Panc1 (cell line): ENCODE data around the gene CREB3L1. TPM values are rescaled to one million over a fixed set of nuclear protein-coding genes. Genes with fewer than 3 reads are reported as not detected.

Experiments
- ATAC-seq: fragments of 200-7000 bp; cut with Tn5 transposase; 2 replicates; pipeline ENCODE4 v1.9.1; 2020; ENCODE audit warnings: mild to moderate bottlenecking, moderate library complexity
- BruUV-seq: library from RNA; stranded (reverse); fragments of 400-500 nt; replicated peaks from 2 replicates; lab custom pipeline; 2021; lab: Mats Ljungman, UMichigan
- CTCF ChIA-PET: fragments of 300-600 bp; sonication (Branson Sonifier 250); formaldehyde crosslinking; loops from one replicate; lab custom pipeline; 2022; ENCODE audit warnings: antibody characterized with exemption; lab: Charles Lee
- POLR2A ChIA-PET: fragments of 300-600 bp; sonication (Branson Sonifier 250); formaldehyde crosslinking; loops from one replicate; lab custom pipeline; 2022; ENCODE audit warnings: antibody characterized with exemption; lab: Charles Lee
- DNase-seq: peaks from one replicate; pipeline ENCODE4 v3.0.0-alpha.2; 2010; ENCODE audit warnings: low read depth, low spot score
- H3K27ac ChIP-seq: 2 replicates; pipeline ENCODE4 v1.5.1; 2011; ENCODE audit warnings: mild to moderate bottlenecking, low read length, inconsistent platforms
- H3K27me3 ChIP-seq: fragments of 200-500 bp; sonication (Bioruptor generic); 2 replicates; pipeline ENCODE4 v1.6.0; 2014; ENCODE audit warnings: low read length, inconsistent platforms; ENCODE audit not compliant: control insufficient read depth, insufficient read depth
- H3K36me3 ChIP-seq: fragments of 200-500 bp; sonication (Bioruptor generic); 2 replicates; pipeline ENCODE4 v1.5.1; 2014; ENCODE audit warnings: inconsistent platforms, mild to moderate bottlenecking, low read length, moderate library complexity; ENCODE audit not compliant: control insufficient read depth, insufficient read depth
- H3K4me1 ChIP-seq: 2 replicates; pipeline ENCODE4 v1.5.1; 2011; ENCODE audit warnings: inconsistent platforms, mild to moderate bottlenecking, low read length, moderate library complexity; ENCODE audit not compliant: control insufficient read depth, insufficient read depth
- H3K4me3 ChIP-seq, 2 experiments: 2 replicates each; pipeline ENCODE4 v1.5.1; 2011 to 2012; ENCODE audit warnings: low read depth in 2 of 2, low read length in 2 of 2, mild to moderate bottlenecking in 2 of 2, inconsistent platforms in 1 of 2, moderate library complexity in 1 of 2
- H3K9me3 ChIP-seq: fragments of 200-500 bp; sonication (Bioruptor generic); 2 replicates; pipeline ENCODE4 v1.5.1; 2014; ENCODE audit warnings: low read depth, mild to moderate bottlenecking, inconsistent platforms, low read length, moderate library complexity; ENCODE audit not compliant: control insufficient read depth, insufficient read depth
- CTCF ChIP-seq: fragments of 450-650 bp; IDR thresholded peaks from 2 replicates; pipeline ENCODE4 v1.5.1; 2017; ENCODE audit warnings: mild to moderate bottlenecking
- POLR2AphosphoS5 ChIP-seq: IDR thresholded peaks from 2 replicates; pipeline ENCODE4 v1.6.1; 2012; ENCODE audit warnings: mild to moderate bottlenecking, low read depth, low read length, moderate library complexity
- REST ChIP-seq, 2 experiments: IDR thresholded peaks; 2 replicates each; pipeline ENCODE4 v1.6.1; 2011 to 2012; ENCODE audit warnings: low read depth in 2 of 2, control low read depth in 1 of 2, low read length in 1 of 2, mild to moderate bottlenecking in 1 of 2, moderate library complexity in 1 of 2; ENCODE audit not compliant: insufficient read depth in 1 of 2
- SIN3A ChIP-seq: IDR thresholded peaks from 2 replicates; pipeline ENCODE4 v1.6.1; 2012; ENCODE audit warnings: low read depth, mild to moderate bottlenecking, low read length, moderate library complexity, borderline replicate concordance; ENCODE audit not compliant: insufficient read depth
- TCF7L2 ChIP-seq: IDR thresholded peaks from 2 replicates; pipeline ENCODE4 v1.6.1; 2011; ENCODE audit warnings: mild to moderate bottlenecking, low read depth, low read length, inconsistent platforms
- in situ Hi-C: cut with HindIII; loops from 2 replicates; pipeline ENCODE4 v1.10.0; 2016; ENCODE audit warnings: low sequenced_read_pairs, low pct_unique_long_range_greater_than_20kb
- intact Hi-C: fragments of 100-400 bp; cut with micrococcal nuclease; formaldehyde crosslinking; loops from one replicate; pipeline ENCODE4 v1.10.0; 2022; ENCODE audit not compliant: unreplicated experiment
- total RNA-seq: library from RNA; stranded (reverse); gene quantifications from one replicate; pipeline ENCODE4 v1.2.1, GENCODE V29; 2021; ENCODE audit not compliant: unreplicated experiment

The CREB3L1 gene
- total RNA-seq, 1 experiment from 2014 or later: 35.6 TPM

GRCh38 chr11:46341454-46341853, 64.0 kb downstream of the CREB3L1 start:
- in situ Hi-C loops: no loop called here
- H3K4me1 ChIP-seq: peaks cover 7% of the 10 kb centered on the region
- BruUV-seq: no TSS peak

GRCh38 chr11:46342239-46342638, 64.8 kb downstream of the CREB3L1 start:
- in situ Hi-C loops (no loop called here), intact Hi-C loops (no loop called here)
- Histone ChIP-seq H3K36me3 (no peaks in the 10 kb centered on the region), H3K27me3 (no peaks in the 10 kb centered on the region), H3K4me3 (no peak overlapping the region), H3K4me1 (peaks cover 7% of the 10 kb centered on the region), H3K27ac (no peak overlapping the region), H3K9me3 (no peaks in the 10 kb centered on the region)
- CTCF ChIA-PET: no interaction called here
- TF ChIP-seq POLR2AphosphoS5: no peak
- TF ChIP-seq TCF7L2: no peak
- TF ChIP-seq CTCF: no peak
- no peak for TF ChIP-seq SIN3A
- TF ChIP-seq REST (IDR thresholded peaks at IDR 0.05; ENCODE audit: insufficient read depth in 1 of 2, low read depth in 2 of 2, low read length in 1 of 2): no peak
- POLR2A ChIA-PET: no interaction called here
- no peak for ATAC-seq
- BruUV-seq: no TSS peak
- DNase-seq: no peak

More at GRCh38 chr11:46341454-46341853, 64.0 kb downstream of the CREB3L1 start:
- Histone ChIP-seq H3K4me3 (no peak overlapping the region), H3K27ac (no peak overlapping the region), H3K36me3 (no peaks in the 10 kb centered on the region), H3K9me3 (no peaks in the 10 kb centered on the region), H3K27me3 (no peaks in the 10 kb centered on the region)
- intact Hi-C loops: no loop called here
- DNase-seq (no peak), ATAC-seq (no peak)
- TF ChIP-seq POLR2AphosphoS5: no peak
- no peak for TF ChIP-seq REST (IDR thresholded peaks at IDR 0.05; ENCODE audit: insufficient read depth in 1 of 2, low read depth in 2 of 2, low read length in 1 of 2)
- TF ChIP-seq TCF7L2: no peak
- TF ChIP-seq SIN3A: no peak
- TF ChIP-seq CTCF: no peak
- POLR2A ChIA-PET: no interaction called here
- CTCF ChIA-PET: no interaction called here
